H9 (cell line): ENCODE results near the gene PTOV1. TPM values are rescaled to one million over a fixed set of nuclear protein-coding genes. Genes with fewer than 3 reads are reported as not detected.

Experiments
- DNase-seq: peaks from one replicate; pipeline ENCODE4 v3.0.0-alpha.2; 2017
- H2AFZ ChIP-seq: one replicate; pipeline ENCODE4 v1.6.1; 2013; ENCODE audit warnings: mild to moderate bottlenecking, low read length, control low read depth, moderate library complexity
- H2AK5ac ChIP-seq: 2 replicates; pipeline ENCODE4 v1.6.1; 2013; ENCODE audit warnings: low read length, control low read depth, mixed read lengths; ENCODE audit not compliant: insufficient read length
- H2BK120ac ChIP-seq: one replicate; pipeline ENCODE4 v1.6.1; 2013; ENCODE audit warnings: low read depth, mild to moderate bottlenecking, low read length, control low read depth, inconsistent platforms; ENCODE audit not compliant: poor library complexity, severe bottlenecking
- H2BK12ac ChIP-seq: 2 replicates; pipeline ENCODE4 v1.6.1; 2013; ENCODE audit warnings: low read length, control low read depth, mixed read lengths, low read depth; ENCODE audit not compliant: insufficient read length
- H2BK15ac ChIP-seq: 2 replicates; pipeline ENCODE4 v1.6.1; 2013; ENCODE audit warnings: low read depth, low read length, control low read depth
- H2BK20ac ChIP-seq: one replicate; pipeline ENCODE4 v1.6.1; 2013; ENCODE audit warnings: low read depth, mild to moderate bottlenecking, low read length, control low read depth, inconsistent platforms; ENCODE audit not compliant: poor library complexity, severe bottlenecking
- H2BK5ac ChIP-seq: 2 replicates; pipeline ENCODE4 v1.6.1; 2013; ENCODE audit warnings: low read length, control low read depth, mixed read lengths; ENCODE audit not compliant: insufficient read length
- H3K14ac ChIP-seq: 2 replicates; pipeline ENCODE4 v1.6.1; 2013; ENCODE audit warnings: low read length, control low read depth; ENCODE audit not compliant: insufficient read depth
- H3K18ac ChIP-seq: 2 replicates; pipeline ENCODE4 v1.6.1; 2013; ENCODE audit warnings: low read depth, mild to moderate bottlenecking, mixed read lengths, low read length, control low read depth; ENCODE audit not compliant: insufficient read length
- H3K23ac ChIP-seq: 2 replicates; pipeline ENCODE4 v1.6.1; 2013; ENCODE audit warnings: low read length, control low read depth, mixed read lengths, low read depth; ENCODE audit not compliant: insufficient read length
- H3K23me2 ChIP-seq: 2 replicates; pipeline ENCODE4 v1.6.1; 2013; ENCODE audit warnings: low read depth, mild to moderate bottlenecking, mixed read lengths, low read length, control low read depth; ENCODE audit not compliant: insufficient read length, poor library complexity, severe bottlenecking
- H3K27ac ChIP-seq: 2 replicates; pipeline ENCODE4 v1.5.1; 2013; ENCODE audit warnings: low read length, control low read depth, mixed read lengths, low read depth; ENCODE audit not compliant: insufficient read length
- H3K27me3 ChIP-seq: 2 replicates; pipeline ENCODE4 v1.6.1; 2013; ENCODE audit warnings: low read length, control low read depth, inconsistent platforms; ENCODE audit not compliant: insufficient read depth
- H3K4ac ChIP-seq: 2 replicates; pipeline ENCODE4 v1.6.1; 2013; ENCODE audit warnings: low read depth, mild to moderate bottlenecking, control low read depth, inconsistent platforms, low read length, moderate library complexity
- H3K4me1 ChIP-seq: 2 replicates; pipeline ENCODE4 v1.6.1; 2013; ENCODE audit warnings: low read length, control low read depth, inconsistent platforms; ENCODE audit not compliant: insufficient read depth
- H3K4me2 ChIP-seq: 2 replicates; pipeline ENCODE4 v1.6.1; 2013; ENCODE audit warnings: low read length, control low read depth, mixed read lengths; ENCODE audit not compliant: insufficient read length, insufficient read depth
- H3K56ac ChIP-seq: 2 replicates; pipeline ENCODE4 v1.6.1; 2013; ENCODE audit warnings: low read depth, mild to moderate bottlenecking, mixed read lengths, low read length, control low read depth; ENCODE audit not compliant: insufficient read length
- H3K79me1 ChIP-seq: 2 replicates; pipeline ENCODE4 v1.6.1; 2013; ENCODE audit warnings: low read depth, mild to moderate bottlenecking, moderate library complexity, low read length, control low read depth, inconsistent platforms; ENCODE audit not compliant: insufficient read depth, poor library complexity, severe bottlenecking
- H3K79me2 ChIP-seq: 2 replicates; pipeline ENCODE4 v1.6.1; 2013; ENCODE audit warnings: low read length, control low read depth, inconsistent platforms; ENCODE audit not compliant: insufficient read depth
- H3K9ac ChIP-seq: 2 replicates; pipeline ENCODE4 v1.6.1; 2013; ENCODE audit warnings: low read length, control low read depth, mixed read lengths; ENCODE audit not compliant: insufficient read length; ENCODE audit errors: extremely low read depth
- H3K9me3 ChIP-seq: one replicate; pipeline ENCODE4 v1.6.1; 2013; ENCODE audit warnings: low read depth, low read length, inconsistent platforms; ENCODE audit not compliant: control insufficient read depth
- H3T11ph ChIP-seq: one replicate; pipeline ENCODE4 v1.6.1; 2013; ENCODE audit warnings: mild to moderate bottlenecking, low read length, control low read depth, inconsistent platforms
- H4K20me1 ChIP-seq: one replicate; pipeline ENCODE4 v1.6.1; 2013; ENCODE audit not compliant: control insufficient read depth, insufficient read length, insufficient read depth
- H4K5ac ChIP-seq: 2 replicates; pipeline ENCODE4 v1.6.1; 2013; ENCODE audit warnings: low read depth, mild to moderate bottlenecking, mixed read lengths, low read length, control low read depth; ENCODE audit not compliant: insufficient read length
- H4K8ac ChIP-seq: replicated peaks from 2 replicates; pipeline ENCODE4 v1.6.1; 2013; ENCODE audit warnings: low read length, control low read depth, mixed read lengths, low read depth; ENCODE audit not compliant: insufficient read length
- H4K91ac ChIP-seq: 2 replicates; pipeline ENCODE4 v1.6.1; 2013; ENCODE audit warnings: low read depth, mild to moderate bottlenecking, moderate library complexity, mixed read lengths, low read length, control low read depth; ENCODE audit not compliant: insufficient read length
- H3K27ac Mint-ChIP-seq, 3 experiments: 2 replicates in 2 of 3; 3 replicates in 1 of 3; pipeline ENCODE4 v1.8.0; 2020 to 2021; ENCODE audit warnings: mixed read lengths in 3 of 3, mild to moderate bottlenecking in 1 of 3, moderate library complexity in 1 of 3
- H3K27me3 Mint-ChIP-seq: 2 replicates; pipeline ENCODE4 v1.8.0; 2021; ENCODE audit warnings: low read depth, mild to moderate bottlenecking, moderate library complexity, mixed read lengths
- H3K36me3 Mint-ChIP-seq, 3 experiments: 2 replicates in 2 of 3; 3 replicates in 1 of 3; pipeline ENCODE4 v1.8.0; 2020 to 2021; ENCODE audit warnings: low read depth in 3 of 3, mixed read lengths in 3 of 3; ENCODE audit not compliant: insufficient read depth in 1 of 3
- H3K4me1 Mint-ChIP-seq, 2 experiments: 2 replicates each; pipeline ENCODE4 v1.8.0; 2020; ENCODE audit warnings: mixed read lengths in 2 of 2
- H3K4me3 Mint-ChIP-seq, 2 experiments: 2 replicates in 1 of 2; 3 replicates in 1 of 2; pipeline ENCODE4 v1.8.0; 2020 to 2021; ENCODE audit warnings: mild to moderate bottlenecking in 2 of 2, mixed read lengths in 2 of 2, moderate library complexity in 1 of 2
- H3K9me3 Mint-ChIP-seq, 2 experiments: 2 replicates in 1 of 2; 3 replicates in 1 of 2; pipeline ENCODE4 v1.8.0; 2020; ENCODE audit warnings: mild to moderate bottlenecking in 2 of 2, mixed read lengths in 2 of 2, moderate library complexity in 1 of 2
- CTCF ChIP-seq: fragments of 200-600 bp; sonication (generic); conservative IDR thresholded peaks from 3 replicates; pipeline ENCODE4 v1.8.0; 2021; ENCODE audit warnings: antibody characterized with exemption, mild to moderate bottlenecking
- WGBS: extraction: QIAGEN DNeasy Blood & Tissue Kit; methylation state at CpG from one replicate; pipeline ENCODE4 v1.1.7; 2013; ENCODE audit warnings: missing lambda C conversion rate, low lambda C conversion rate, mixed read lengths; ENCODE audit not compliant: insufficient read length; ENCODE audit errors: extremely low coverage; 5-methylcytosine and 5-hydroxymethylcytosine counted together
- total RNA-seq: library from RNA; stranded (reverse); gene quantifications from 2 replicates; pipeline ENCODE4 v1.2.1, GENCODE V29; 2021

PTOV1 gene
- total RNA-seq, 1 experiment from 2014 or later, result 309 TPM

GRCh38 chr19:49801966-49802661, 48.8 kb upstream of the PTOV1 start:
- H3K4me3 Mint-ChIP-seq, result peak overlapping the region; percentile 31 to 74
- peak; percentile 91 for DNase-seq

More at GRCh38 chr19:49801966-49802661, 48.8 kb upstream of the PTOV1 start:
- peaks cover 2% of the 10 kb centered on the region for H4K20me1 ChIP-seq
- no peaks in the 10 kb centered on the region for H3K9me3 ChIP-seq
- no peak overlapping the region for H4K91ac ChIP-seq
- peak overlapping the region; percentile 36 to 87 (median 71); a peak in 3 of 7 replicates for H3K27ac Mint-ChIP-seq
- no peaks in the 10 kb centered on the region for H3K23me2 ChIP-seq
- no peak overlapping the region for H3K56ac ChIP-seq
- 0 out of 3 replicates have a peak, but pooled peaks have one; percentile 14 for TF ChIP-seq CTCF
- peaks cover 24 to 56% (median 49%) of the 10 kb centered on the region in 3 experiments; a peak in 6 of 7 replicates for H3K36me3 Mint-ChIP-seq
- H3K18ac ChIP-seq, result no peak overlapping the region
- H2AFZ ChIP-seq, result no peak overlapping the region
- H3K23ac ChIP-seq, result no peak overlapping the region
- no peak overlapping the region for H3T11ph ChIP-seq
- H3K27me3 Mint-ChIP-seq, result no peaks in the 10 kb centered on the region
- H3K79me2 ChIP-seq, result no peaks in the 10 kb centered on the region
- no peaks in the 10 kb centered on the region for H3K79me1 ChIP-seq
- no CpG with 5 or more reads among the region's 38 CpGs for WGBS
- no peak overlapping the region for H4K8ac ChIP-seq
- no peak overlapping the region for H2BK20ac ChIP-seq
- H3K27ac ChIP-seq, result no peak overlapping the region
- H3K4me2 ChIP-seq, result peak overlapping the region; percentile 18
- H3K4ac ChIP-seq, result no peak overlapping the region
- no peak overlapping the region for H4K5ac ChIP-seq
- H2BK12ac ChIP-seq, result no peak overlapping the region
- H3K4me1 Mint-ChIP-seq, result peaks cover 5 to 28% of the 10 kb centered on the region in 2 experiments
- H2AK5ac ChIP-seq, result no peak overlapping the region
- no peaks in the 10 kb centered on the region; a peak in 1 of 5 replicates for H3K9me3 Mint-ChIP-seq
- H3K14ac ChIP-seq, result no peak overlapping the region
- no peaks in the 10 kb centered on the region for H3K27me3 ChIP-seq
- no peak overlapping the region for H2BK120ac ChIP-seq
- no peak overlapping the region for H2BK5ac ChIP-seq
- H3K9ac ChIP-seq, result no peak overlapping the region
- no peak overlapping the region for H2BK15ac ChIP-seq
- H3K4me1 ChIP-seq, result no peaks in the 10 kb centered on the region
